Muscle of arm (tissue), 14 donors: ENCODE measurements around the gene CFHR4. TPM values are rescaled to one million over a fixed set of nuclear protein-coding genes. Genes with fewer than 3 reads are reported as not detected.
"Not testable (repeated sequence)": the region's sequence is repeated elsewhere in the genome, so short reads cannot be mapped to it uniquely, and the experiment has no call there.

Experiments
- DNase-seq: peaks from one replicate; pipeline ENCODE4 v3.0.0-alpha.2; 2013
- long read RNA-seq, 11 donors: transcript quantifications; one replicate each; lab custom pipeline, GENCODE V29; 2026
- polyA plus RNA-seq, 12 donors: library from polyadenylated mRNA; unstranded; fragments of 120-200 nt; gene quantifications; one replicate each; pipeline ENCODE4 v1.2.1, GENCODE V29; 2013; ENCODE audit not compliant: insufficient read length in 12 of 12

The CFHR4 gene
- polyA plus RNA-seq, result under 1 TPM in 1 of 12 donors, not detected in 11; 0.15 TPM
- long read RNA-seq, donor 1, result 0 reads
- long read RNA-seq, donor 2, result 0 reads
- long read RNA-seq, donor 3, result 0 reads
- long read RNA-seq, donor 4, result 0 reads
- long read RNA-seq, donor 5, result 0 reads
- long read RNA-seq, donor 6, result 0 reads
- long read RNA-seq, donor 7, result 0 reads
- long read RNA-seq, donor 8, result 0 reads
- long read RNA-seq, donor 9, result 0 reads
- long read RNA-seq, donor 10, result 0 reads
- long read RNA-seq, donor 11, result 0 reads

- DNase-seq, result no peak
Observed at GRCh38 chr1:196887515-196888239, at the start of gene CFHR4. TSS of gene CFHR4 (plus strand) at chr1:196888052. CDS start at chr1:196888151, 99 bp downstream.

- not testable (repeated sequence) for DNase-seq
Observed at GRCh38 chr1:196849613-196850492, 38.0 kb upstream of the CFHR4 start.

GRCh38 chr1:196856053-196856452 lies 31.8 kb upstream of the CFHR4 start:
- DNase-seq, result no peak

- no peak for DNase-seq
Observed at GRCh38 chr1:196857188-196857587, 30.7 kb upstream of the CFHR4 start.

- DNase-seq, result no peak
Observed at GRCh38 chr1:196858811-196859210, 29.0 kb upstream of the CFHR4 start.

GRCh38 chr1:196860323-196860884 lies 27.4 kb upstream of the CFHR4 start:
- DNase-seq, result no peak

- DNase-seq, result no peak
Observed at GRCh38 chr1:196861429-196861828, 26.4 kb upstream of the CFHR4 start.

- DNase-seq, result no peak
Observed at GRCh38 chr1:196866974-196867373, 20.9 kb upstream of the CFHR4 start.

GRCh38 chr1:196873385-196873784 lies 14.5 kb upstream of the CFHR4 start:
- no peak for DNase-seq

- DNase-seq, result no peak
Observed at GRCh38 chr1:196875935-196876334, 11.9 kb upstream of the CFHR4 start.

- peak; percentile 9 for DNase-seq
Observed at GRCh38 chr1:196877964-196878363, 9.9 kb upstream of the CFHR4 start.

- not testable (repeated sequence) for DNase-seq
Observed at GRCh38 chr1:196886560-196886959, 1.3 kb upstream of the CFHR4 start.

- no peak for DNase-seq
Observed at GRCh38 chr1:196890668-196891067, 2.8 kb downstream of the CFHR4 start.

GRCh38 chr1:196891251-196891650 lies 3.4 kb downstream of the CFHR4 start:
- DNase-seq, result no peak

GRCh38 chr1:196896355-196896754 lies 8.5 kb downstream of the CFHR4 start:
- DNase-seq, result no peak

GRCh38 chr1:196897158-196897828 lies 9.4 kb downstream of the CFHR4 start:
- DNase-seq, result no peak

- no peak for DNase-seq
Observed at GRCh38 chr1:196902344-196902743, 14.5 kb downstream of the CFHR4 start.

- DNase-seq, result no peak
Observed at GRCh38 chr1:196910215-196910614, 22.4 kb downstream of the CFHR4 start.

GRCh38 chr1:196912283-196912682 lies 24.4 kb downstream of the CFHR4 start:
- DNase-seq, result not testable (repeated sequence)

- not testable (repeated sequence) for DNase-seq
Observed at GRCh38 chr1:196926839-196927238, 39.0 kb downstream of the CFHR4 start.

GRCh38 chr1:196932853-196933252 lies 45.0 kb downstream of the CFHR4 start:
- DNase-seq, result not testable (repeated sequence)
